ENCODE data around the gene GARS1. TPM values are rescaled to one million over a fixed set of nuclear protein-coding genes. Genes with fewer than 3 reads are reported as not detected.

Gene GARS1
- total RNA-seq, 5 donors from 2014 or later (not counting 1 experiment from before 2014, with no cell fraction given): 78.8 to 121 (median 114) TPM

DNA sequence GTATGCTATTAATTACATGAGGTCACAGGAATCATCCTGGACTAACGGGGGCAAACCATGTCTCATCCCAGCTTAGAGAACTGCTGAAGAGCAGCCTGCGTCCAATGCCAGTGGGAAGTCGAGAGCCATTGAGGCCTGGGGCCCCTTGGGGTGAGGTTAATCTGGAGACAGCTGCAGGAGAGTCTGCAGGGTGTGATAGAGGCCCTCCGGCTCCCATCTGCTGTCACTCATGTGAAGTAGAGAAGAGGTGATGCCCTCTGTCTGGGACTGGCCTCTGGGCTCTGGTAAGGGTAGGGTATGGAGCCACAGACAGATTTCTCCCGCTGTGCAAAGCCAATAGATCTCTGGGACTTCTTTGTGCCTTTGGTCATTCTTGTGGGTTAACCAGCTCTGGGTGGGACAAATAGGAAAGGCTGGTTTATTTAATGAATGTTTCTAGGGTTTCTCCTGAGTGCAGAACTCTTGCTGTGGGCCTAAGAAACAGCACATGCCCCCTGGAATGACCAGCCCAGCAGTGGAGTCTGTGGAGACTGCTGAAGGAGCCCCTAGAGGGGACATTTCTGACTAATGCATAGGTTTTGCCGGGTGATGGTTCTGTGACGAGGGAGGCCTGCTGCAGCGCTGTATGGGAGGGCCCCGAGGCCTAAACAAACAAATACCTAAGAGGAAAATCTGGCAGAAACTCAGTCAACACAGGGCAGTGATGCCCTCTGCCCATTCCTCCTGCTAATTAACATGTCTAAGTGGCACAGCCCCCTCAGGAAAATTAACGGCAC, 53.1 kb downstream of the GARS1 start:
- no peak overlapping the region for H3K27ac Mint-ChIP-seq
- POLR2A ChIA-PET: no interaction called here

DNA sequence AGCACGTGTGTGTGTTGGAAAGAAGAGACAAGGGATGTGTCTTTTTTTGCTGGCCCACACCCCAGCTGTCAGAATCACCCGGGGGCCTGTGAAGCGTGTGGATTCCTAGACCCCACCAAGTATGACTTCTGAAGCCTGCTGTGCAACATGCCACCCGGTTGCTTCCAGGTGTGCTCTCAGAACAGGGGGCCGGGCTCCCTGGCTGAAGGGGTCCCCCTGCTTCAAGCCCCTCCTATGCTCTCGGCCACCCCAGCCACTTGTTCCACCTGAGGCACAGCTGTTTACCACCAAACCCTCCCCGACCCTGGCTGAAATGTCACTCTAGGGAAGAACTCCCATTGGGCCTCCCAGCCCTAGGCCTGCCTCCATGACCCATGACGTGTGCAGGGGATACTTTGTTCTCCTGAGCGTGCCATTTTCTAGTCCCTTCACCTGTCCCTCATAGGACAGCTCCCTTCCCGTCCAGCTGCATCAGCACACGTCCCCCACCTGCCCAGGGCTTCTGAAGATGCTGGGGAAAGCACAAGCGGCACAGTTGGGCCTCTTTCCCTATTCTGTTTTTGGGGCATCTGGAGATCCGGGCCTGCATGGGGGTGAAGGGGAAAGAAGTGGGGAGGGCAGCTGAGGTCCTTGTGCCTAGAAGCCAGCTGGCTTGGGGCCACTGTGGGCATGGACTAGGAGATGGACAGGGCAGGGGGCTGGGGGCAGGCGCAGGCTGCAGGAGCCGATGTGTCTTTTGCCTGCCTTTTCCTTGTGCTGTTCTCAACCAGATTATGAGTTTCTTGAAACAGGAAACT, 54.3 kb downstream of the GARS1 start:
- no peak overlapping the region for H3K4me3 ChIP-seq (ENCODE audit: control insufficient read depth in 1 of 2, extremely low read depth in 1 of 2, low read length in 1 of 2)
- no peak overlapping the region for H3K27ac ChIP-seq (ENCODE audit: low read length)
- WGBS (ENCODE audit: insufficient coverage): 100% methylated on average over 8 of the region's 15 CpGs
- Mint-ChIP-seq H3K9me3 (no peaks in the 10 kb centered on the region), H3K27me3 (no peaks in the 10 kb centered on the region), H3K4me3 (no peak overlapping the region), H3K27ac (no peak overlapping the region), H3K4me1 (no peaks in the 10 kb centered on the region), H3K36me3 (peaks cover 9% of the 10 kb centered on the region)
- H3K36me3 ChIP-seq (ENCODE audit: control insufficient read depth in 2 of 2, extremely low read depth in 1 of 2, insufficient read depth in 1 of 2, low read length in 1 of 2): no peaks in the 10 kb centered on the region
- no peak for DNase-seq
- H3K9me3 ChIP-seq: no peaks in the 10 kb centered on the region
- no peaks in the 10 kb centered on the region for H3K4me1 ChIP-seq (ENCODE audit: control insufficient read depth in 1 of 2, extremely low read depth in 1 of 2, insufficient read depth in 2 of 2, low read length in 2 of 2)
- H3K27me3 ChIP-seq (replicated peaks in 1 of 2; ENCODE audit: control insufficient read depth in 2 of 2, extremely low read depth in 1 of 2, insufficient read depth in 2 of 2, low read length in 1 of 2): no peaks in the 10 kb centered on the region
- CTCF ChIA-PET: no interaction called here
- ATAC-seq (replicated peaks in 1 of 4): no peak
- POLR2A ChIA-PET: no interaction called here

More for the DNA sequence above, 53.1 kb downstream of the GARS1 start:
- Mint-ChIP-seq H3K9me3 (no peaks in the 10 kb centered on the region), H3K4me3 (no peak overlapping the region), H3K27me3 (no peaks in the 10 kb centered on the region), H3K36me3 (peaks cover 15% of the 10 kb centered on the region), H3K4me1 (no peaks in the 10 kb centered on the region)
- H3K9me3 ChIP-seq: no peaks in the 10 kb centered on the region
- ATAC-seq (replicated peaks in 1 of 4): no peak
- 95% methylated on average over 6 of the region's 10 CpGs for WGBS (ENCODE audit: insufficient coverage)
- no peak overlapping the region for H3K27ac ChIP-seq (ENCODE audit: low read length)
- no peaks in the 10 kb centered on the region for H3K27me3 ChIP-seq (replicated peaks in 1 of 2; ENCODE audit: control insufficient read depth in 2 of 2, extremely low read depth in 1 of 2, insufficient read depth in 2 of 2, low read length in 1 of 2)
- DNase-seq: no peak
- H3K4me1 ChIP-seq (ENCODE audit: control insufficient read depth in 1 of 2, extremely low read depth in 1 of 2, insufficient read depth in 2 of 2, low read length in 2 of 2): no peaks in the 10 kb centered on the region
- CTCF ChIA-PET: no interaction called here
- H3K4me3 ChIP-seq (ENCODE audit: control insufficient read depth in 1 of 2, extremely low read depth in 1 of 2, low read length in 1 of 2): no peak overlapping the region
- H3K36me3 ChIP-seq (ENCODE audit: control insufficient read depth in 2 of 2, extremely low read depth in 1 of 2, insufficient read depth in 1 of 2, low read length in 1 of 2): no peaks in the 10 kb centered on the region

DNA sequence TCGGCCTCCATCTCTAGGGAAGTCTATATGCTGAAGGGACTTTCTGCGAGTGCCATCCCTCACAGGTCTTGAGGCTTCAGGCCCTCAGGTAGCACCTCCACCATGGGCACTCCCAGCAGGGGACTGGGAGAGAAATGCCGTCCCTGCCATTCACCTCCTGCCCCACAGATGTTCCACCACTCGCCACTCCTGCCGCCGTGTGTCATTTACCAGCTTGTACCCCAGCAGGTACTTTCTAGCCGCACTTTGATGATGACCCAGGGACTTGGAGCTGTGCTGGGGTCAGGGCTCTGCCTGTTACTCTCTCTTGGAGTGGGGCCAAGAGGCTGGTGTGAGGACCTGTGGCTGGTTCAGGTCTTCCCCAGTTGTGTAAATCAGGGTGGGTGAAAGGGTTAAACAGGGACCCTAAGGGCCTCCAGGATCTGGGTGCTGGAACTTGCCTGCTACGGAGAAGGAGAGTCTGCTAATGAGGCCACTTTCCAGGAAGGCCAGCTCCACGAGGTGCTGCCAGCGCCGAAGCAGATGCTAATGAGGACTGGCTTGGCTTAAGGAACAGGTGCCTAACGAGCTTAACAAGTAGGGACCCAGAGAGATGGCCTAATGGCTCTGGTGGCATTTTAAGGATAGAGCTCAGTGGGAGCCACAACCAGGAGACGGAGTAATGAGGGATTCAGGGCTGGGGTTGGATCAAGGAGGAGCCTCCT, 55.2 kb downstream of the GARS1 start:
- Mint-ChIP-seq H3K4me1 (no peaks in the 10 kb centered on the region), H3K9me3 (no peaks in the 10 kb centered on the region), H3K36me3 (peaks cover 4% of the 10 kb centered on the region), H3K27me3 (no peaks in the 10 kb centered on the region), H3K4me3 (no peak overlapping the region), H3K27ac (no peak overlapping the region)
- CTCF ChIA-PET: no interaction called here
- Histone ChIP-seq H3K4me1 (ENCODE audit: control insufficient read depth in 1 of 2, extremely low read depth in 1 of 2, insufficient read depth in 2 of 2, low read length in 2 of 2) (no peaks in the 10 kb centered on the region), H3K4me3 (ENCODE audit: control insufficient read depth in 1 of 2, extremely low read depth in 1 of 2, low read length in 1 of 2) (no peak overlapping the region), H3K27ac (ENCODE audit: low read length) (no peak overlapping the region), H3K9me3 (no peaks in the 10 kb centered on the region), H3K27me3 (replicated peaks in 1 of 2; ENCODE audit: control insufficient read depth in 2 of 2, extremely low read depth in 1 of 2, insufficient read depth in 2 of 2, low read length in 1 of 2) (no peaks in the 10 kb centered on the region), H3K36me3 (ENCODE audit: control insufficient read depth in 2 of 2, extremely low read depth in 1 of 2, insufficient read depth in 1 of 2, low read length in 1 of 2) (no peaks in the 10 kb centered on the region)
- 90% methylated on average over 12 of the region's 13 CpGs for WGBS (ENCODE audit: insufficient coverage)
- DNase-seq (no peak), ATAC-seq (replicated peaks in 1 of 4) (no peak)
- POLR2A ChIA-PET: no interaction called here

- no peak for DNase-seq
Observed at GRCh38 chr7:30650421-30650808, 55.7 kb downstream of the GARS1 start.

DNA sequence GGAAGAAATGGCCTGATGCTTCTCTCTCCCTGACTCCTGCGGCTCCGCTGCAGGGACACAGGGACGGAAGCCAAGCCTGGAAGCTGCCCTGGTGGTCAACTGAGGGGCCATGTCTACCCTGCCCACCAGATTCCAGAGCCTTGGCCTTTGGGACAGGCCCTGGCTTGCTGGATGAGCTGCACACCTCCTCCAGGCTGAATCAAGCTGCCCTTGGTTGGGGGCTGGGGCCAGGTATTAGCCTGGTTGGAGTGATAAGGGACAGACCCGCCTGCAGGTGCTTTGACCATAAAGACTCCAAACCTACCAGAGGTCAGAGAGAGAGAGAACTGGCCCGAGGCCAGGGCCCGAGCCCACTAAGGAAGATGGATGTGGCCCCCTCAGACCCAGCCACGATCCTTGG, 57.5 kb downstream of the GARS1 start:
- Mint-ChIP-seq H3K36me3 (no peaks in the 10 kb centered on the region), H3K4me1 (no peaks in the 10 kb centered on the region), H3K27me3 (no peaks in the 10 kb centered on the region), H3K9me3 (no peaks in the 10 kb centered on the region), H3K27ac (no peak overlapping the region), H3K4me3 (no peak overlapping the region)
- 92% methylated on average over 6 of the region's 7 CpGs for WGBS (ENCODE audit: insufficient coverage)
- ChIA-PET POLR2A (interaction anchor here in 1 of 2 donors (0.6 kb wide), 1 partner anchor 119 kb away, joined by 8 read pairs; no protein-coding TSS in a partner anchor), CTCF (interaction anchor here in 1 of 2 donors (0.8 kb wide), 1 partner anchor 87 kb away, joined by 3 read pairs; no protein-coding TSS in a partner anchor)
- Histone ChIP-seq H3K9me3 (no peaks in the 10 kb centered on the region), H3K27me3 (replicated peaks in 1 of 2; ENCODE audit: control insufficient read depth in 2 of 2, extremely low read depth in 1 of 2, insufficient read depth in 2 of 2, low read length in 1 of 2) (no peaks in the 10 kb centered on the region), H3K36me3 (ENCODE audit: control insufficient read depth in 2 of 2, extremely low read depth in 1 of 2, insufficient read depth in 1 of 2, low read length in 1 of 2) (no peaks in the 10 kb centered on the region), H3K4me3 (ENCODE audit: control insufficient read depth in 1 of 2, extremely low read depth in 1 of 2, low read length in 1 of 2) (no peak overlapping the region), H3K27ac (ENCODE audit: low read length) (no peak overlapping the region), H3K4me1 (ENCODE audit: control insufficient read depth in 1 of 2, extremely low read depth in 1 of 2, insufficient read depth in 2 of 2, low read length in 2 of 2) (no peaks in the 10 kb centered on the region)
- ATAC-seq (replicated peaks in 1 of 4): no peak
- DNase-seq: no peak

More at GRCh38 chr7:30650421-30650808, 55.7 kb downstream of the GARS1 start:
- Mint-ChIP-seq H3K4me3 (no peak overlapping the region), H3K36me3 (peaks cover under 1% of the 10 kb centered on the region), H3K27me3 (no peaks in the 10 kb centered on the region), H3K4me1 (no peaks in the 10 kb centered on the region), H3K9me3 (no peaks in the 10 kb centered on the region), H3K27ac (no peak overlapping the region)
- POLR2A ChIA-PET: no interaction called here
- WGBS (ENCODE audit: insufficient coverage): 96% methylated on average over 6 of the region's 7 CpGs
- CTCF ChIA-PET: no interaction called here
- Histone ChIP-seq H3K27me3 (replicated peaks in 1 of 2; ENCODE audit: control insufficient read depth in 2 of 2, extremely low read depth in 1 of 2, insufficient read depth in 2 of 2, low read length in 1 of 2) (no peaks in the 10 kb centered on the region), H3K36me3 (ENCODE audit: control insufficient read depth in 2 of 2, extremely low read depth in 1 of 2, insufficient read depth in 1 of 2, low read length in 1 of 2) (no peaks in the 10 kb centered on the region), H3K4me3 (ENCODE audit: control insufficient read depth in 1 of 2, extremely low read depth in 1 of 2, low read length in 1 of 2) (no peak overlapping the region), H3K27ac (ENCODE audit: low read length) (no peak overlapping the region), H3K4me1 (ENCODE audit: control insufficient read depth in 1 of 2, extremely low read depth in 1 of 2, insufficient read depth in 2 of 2, low read length in 2 of 2) (no peaks in the 10 kb centered on the region), H3K9me3 (no peaks in the 10 kb centered on the region)
- ATAC-seq (replicated peaks in 1 of 4): no peak

GRCh38 chr7:30652698-30653641, 58.3 kb downstream of the GARS1 start:
- no peaks in the 10 kb centered on the region for H3K27me3 Mint-ChIP-seq

More at GRCh38 chr7:30652698-30653641, 58.3 kb downstream of the GARS1 start:
- H3K9me3 Mint-ChIP-seq: no peaks in the 10 kb centered on the region
- ChIA-PET CTCF (no interaction called here), POLR2A (no interaction called here)
- 93% methylated on average over 12 of the region's 19 CpGs for WGBS (ENCODE audit: insufficient coverage)
- H3K27ac Mint-ChIP-seq: no peak overlapping the region
- Histone ChIP-seq H3K9me3 (no peaks in the 10 kb centered on the region), H3K4me3 (ENCODE audit: control insufficient read depth in 1 of 2, extremely low read depth in 1 of 2, low read length in 1 of 2) (no peak overlapping the region), H3K36me3 (ENCODE audit: control insufficient read depth in 2 of 2, extremely low read depth in 1 of 2, insufficient read depth in 1 of 2, low read length in 1 of 2) (no peaks in the 10 kb centered on the region), H3K4me1 (ENCODE audit: control insufficient read depth in 1 of 2, extremely low read depth in 1 of 2, insufficient read depth in 2 of 2, low read length in 2 of 2) (no peaks in the 10 kb centered on the region), H3K27me3 (replicated peaks in 1 of 2; ENCODE audit: control insufficient read depth in 2 of 2, extremely low read depth in 1 of 2, insufficient read depth in 2 of 2, low read length in 1 of 2) (no peaks in the 10 kb centered on the region), H3K27ac (ENCODE audit: low read length) (no peak overlapping the region)
- no peak overlapping the region for H3K4me3 Mint-ChIP-seq
- no peaks in the 10 kb centered on the region for H3K36me3 Mint-ChIP-seq
- no peak for DNase-seq
- H3K4me1 Mint-ChIP-seq: no peaks in the 10 kb centered on the region
- ATAC-seq (replicated peaks in 1 of 4): no peak

Measured in T-cell (primary cell).